HG03460 (cell line): ENCODE data around the gene PUDP.
"Not testable (repeated sequence)": the region's sequence is repeated elsewhere in the genome, so short reads cannot be mapped to it uniquely, and the experiment has no call there.

Source experiments
- ATAC-seq: cut with Tn5 transposase; IDR thresholded peaks from one replicate; pipeline ENCODE4 v1.9.1; 2021; ENCODE audit not compliant: unreplicated experiment

Gene PUDP

GRCh38 chrX:7110821-7111276 is 37.1 kb downstream of the PUDP start:
- no peak for ATAC-seq

GRCh38 chrX:7109838-7110793 is 37.8 kb downstream of the PUDP start:
- peak; percentile 75 for ATAC-seq

DNA sequence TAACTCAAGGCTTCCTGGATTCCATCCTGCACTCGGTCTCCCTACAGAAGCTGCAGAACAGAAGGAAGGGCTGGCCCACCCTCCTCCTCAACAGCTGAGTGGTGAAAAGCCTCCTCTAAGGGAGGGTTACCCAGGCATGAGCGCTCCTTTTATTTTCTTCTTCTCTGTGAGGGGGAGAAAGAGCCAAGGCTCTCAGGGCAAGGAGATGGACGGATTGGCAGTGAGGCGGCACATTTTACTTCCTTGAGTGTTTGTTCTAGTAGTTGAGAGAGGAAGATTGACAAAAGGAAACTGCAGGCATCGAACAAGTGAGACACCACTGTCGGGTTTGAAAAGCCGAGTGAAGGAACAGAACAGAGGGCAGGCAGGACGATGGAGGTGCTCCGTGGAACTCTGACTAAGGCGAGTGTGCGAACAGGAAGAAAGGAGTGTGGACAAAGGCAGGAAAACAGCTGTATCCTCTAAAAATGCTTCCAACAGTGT is 38.9 kb downstream of the PUDP start:
- ATAC-seq: no peak

GRCh38 chrX:7108030-7108429 is 39.9 kb downstream of the PUDP start:
- ATAC-seq: no peak

DNA sequence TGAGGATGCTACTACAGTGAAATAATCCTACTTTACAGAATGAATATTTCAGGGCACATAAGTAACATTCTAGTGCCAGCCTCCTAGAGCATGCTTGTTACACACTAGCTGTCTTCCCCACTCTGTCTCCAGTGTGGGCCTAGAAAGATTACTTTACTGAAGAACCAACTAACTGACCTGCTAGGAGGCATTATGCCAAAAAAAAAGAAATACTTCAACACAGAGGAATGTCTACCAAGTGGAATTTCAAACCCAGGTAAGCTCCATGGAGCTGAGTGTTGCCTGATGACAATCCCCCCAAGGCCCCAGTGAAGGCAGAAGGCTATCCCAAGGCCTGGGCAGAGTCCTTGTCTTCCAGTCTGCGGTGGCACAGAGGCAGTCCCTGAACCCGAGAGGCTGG is 41.3 kb downstream of the PUDP start:
- ATAC-seq: no peak

GRCh38 chrX:7102119-7102518 is 45.8 kb downstream of the PUDP start:
- ATAC-seq: no peak

- no peak for ATAC-seq
These were observed 47.9 kb downstream of the PUDP start for GRCh38 chrX:7100022-7100421.

DNA sequence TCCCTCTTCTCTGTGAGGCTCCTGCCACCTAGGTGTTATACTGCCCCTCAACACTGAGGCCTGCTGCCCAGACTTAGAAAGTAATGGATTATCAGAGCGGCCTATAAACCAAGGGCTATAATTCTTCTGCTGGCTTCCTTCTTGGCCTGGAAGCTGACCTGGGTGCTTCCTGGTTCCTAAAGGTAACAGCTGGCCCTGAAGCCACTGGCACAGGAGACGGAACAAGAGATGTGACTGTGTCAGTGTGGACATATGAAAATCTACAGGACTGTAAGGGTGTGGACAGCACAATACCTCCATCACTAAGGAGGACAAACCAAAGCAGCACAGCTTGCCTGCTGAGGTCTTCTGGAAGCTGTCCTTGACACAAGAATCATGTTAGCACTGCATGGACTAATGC is 52.3 kb downstream of the PUDP start:
- not testable (repeated sequence) for ATAC-seq

DNA sequence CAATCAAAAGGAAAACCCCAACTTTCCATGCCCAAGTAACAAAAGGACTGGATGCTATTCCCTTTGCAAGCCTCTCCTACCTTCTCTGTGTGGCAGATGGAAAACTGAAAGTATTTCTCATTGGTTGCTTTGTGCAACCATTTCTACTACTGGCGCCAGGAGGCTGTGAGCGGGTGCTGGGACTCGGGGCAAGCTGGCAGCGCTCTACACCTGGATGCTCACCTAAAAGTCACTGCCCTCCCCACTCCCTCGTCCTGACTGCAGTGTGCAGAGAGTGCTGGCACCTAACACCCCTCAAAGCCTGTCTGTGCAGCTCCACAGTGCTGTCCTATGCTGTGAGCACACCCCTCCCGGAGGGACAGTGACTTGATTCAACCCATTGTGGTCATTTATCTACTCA is 54.6 kb downstream of the PUDP start:
- ATAC-seq: no peak

- ATAC-seq: no peak
These were observed 55.4 kb downstream of the PUDP start for GRCh38 chrX:7092543-7092942.

- no peak for ATAC-seq
These were observed 56.0 kb downstream of the PUDP start for GRCh38 chrX:7091923-7092322.

- ATAC-seq: no peak
These were observed 57.3 kb downstream of the PUDP start for GRCh38 chrX:7090641-7091040.

- ATAC-seq: peak; percentile 47
These were observed 58.9 kb downstream of the PUDP start for GRCh38 chrX:7088968-7089615.

- peak; percentile 39 for ATAC-seq
These were observed 61.6 kb downstream of the PUDP start for GRCh38 chrX:7086384-7086783.

DNA sequence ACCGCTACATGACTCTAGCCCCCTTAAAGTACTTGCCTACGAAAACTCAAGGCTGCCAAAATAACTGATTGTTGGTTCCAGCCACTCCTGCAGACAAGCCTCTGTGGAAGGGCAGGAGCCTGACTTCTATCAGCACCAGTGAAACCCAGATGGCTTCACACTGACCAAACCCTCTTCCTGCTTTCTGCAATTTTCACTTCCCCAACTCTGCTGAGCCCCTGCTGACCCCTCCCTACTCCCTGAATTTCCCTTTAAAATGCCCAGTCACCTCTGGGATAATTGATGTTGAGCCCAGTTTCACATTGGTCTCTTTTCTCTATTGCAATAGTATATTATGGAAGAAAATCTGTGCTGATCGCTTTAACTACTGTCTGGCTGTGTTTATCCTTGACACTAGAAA is 62.1 kb downstream of the PUDP start:
- ATAC-seq: peak; percentile 25

GRCh38 chrX:7084841-7085240 is 63.1 kb downstream of the PUDP start:
- no peak for ATAC-seq

- ATAC-seq: peak; percentile 67
These were observed 64.2 kb downstream of the PUDP start for GRCh38 chrX:7083468-7084396.

DNA sequence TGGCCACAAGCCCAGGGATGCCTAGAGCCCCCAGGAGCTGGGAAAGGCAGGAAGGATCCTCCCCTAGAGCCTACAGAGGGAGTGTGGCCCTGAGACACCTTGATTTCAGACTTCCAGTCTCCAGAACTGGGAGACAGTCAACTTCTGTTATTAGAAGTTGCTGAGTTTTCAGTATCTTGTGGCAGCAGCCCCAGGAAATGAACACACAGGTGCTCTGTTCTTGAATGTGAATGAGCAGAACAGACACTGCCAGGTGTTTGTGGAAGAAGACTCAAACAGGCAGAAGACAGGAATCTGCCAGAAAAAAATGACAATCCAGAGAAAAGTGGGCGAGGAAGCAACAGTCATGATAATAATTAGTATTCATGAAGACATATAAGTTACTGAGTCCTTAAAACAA is 64.9 kb downstream of the PUDP start:
- ATAC-seq: no peak

GRCh38 chrX:7082556-7082955 is 65.4 kb downstream of the PUDP start:
- ATAC-seq: no peak

DNA sequence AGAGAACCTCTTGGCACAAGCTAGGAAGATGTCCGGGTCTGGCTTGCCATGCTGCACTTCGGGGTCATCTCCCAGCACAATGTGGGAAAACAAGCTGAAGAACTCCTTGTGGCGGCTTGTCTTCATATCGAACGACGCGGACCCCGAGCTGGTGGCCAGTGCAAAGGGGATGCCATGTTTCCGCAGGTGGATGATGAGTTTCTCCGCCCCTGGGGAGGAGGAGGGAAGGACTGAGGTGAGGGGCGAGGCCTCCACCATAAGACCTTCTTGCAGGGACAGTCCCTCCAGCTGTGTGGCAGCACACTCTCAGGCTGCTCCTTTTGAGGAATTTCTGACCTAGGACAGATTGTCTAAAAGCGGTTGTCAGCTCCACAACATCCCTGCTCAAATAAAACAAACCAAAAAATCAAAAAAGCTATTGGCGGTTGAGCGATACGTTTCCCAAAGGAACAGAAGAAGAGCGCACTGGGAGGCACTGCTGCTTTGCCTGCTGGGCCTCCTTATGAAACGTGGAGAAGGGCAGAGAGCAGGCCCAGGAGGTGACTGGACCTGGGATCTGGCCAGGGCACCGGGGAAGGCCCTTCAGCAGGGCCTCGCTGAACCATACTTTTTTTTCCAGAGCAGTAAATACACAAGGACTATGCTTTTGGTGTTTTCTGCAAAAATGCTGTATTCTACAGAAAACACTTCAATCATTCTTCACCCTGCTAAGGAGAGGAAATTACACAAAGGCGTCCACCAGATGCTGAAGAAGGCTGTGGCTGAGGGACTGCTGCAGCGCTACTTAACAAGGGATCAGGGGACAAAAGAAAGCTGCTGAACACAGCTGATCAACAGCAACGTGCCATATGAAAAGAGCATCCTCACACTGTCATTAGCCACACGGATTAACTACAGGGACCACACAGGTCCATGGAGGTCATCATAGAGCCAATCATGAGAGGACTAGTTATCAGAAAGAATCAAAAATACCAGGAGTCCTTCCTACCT is 70.4 kb downstream of the PUDP start:
- no peak for ATAC-seq
